ENCODE measurements around the gene CAPN5. TPM values are rescaled to one million over a fixed set of nuclear protein-coding genes. Genes with fewer than 3 reads are reported as not detected.

Gene CAPN5
- polyA plus RNA-seq, 2 of the 4 experiments (the other 2 are of a cell fraction): 9.4 to 12.9 TPM

GRCh38 chr11:77063861-77064260 lies 2.9 kb upstream of the CAPN5 start:
- FAIRE-seq: no peak
- ChIA-PET POLR2A (interaction anchor here (0.5 kb wide), 1 partner anchor 46 kb away, joined by 4 read pairs; no protein-coding TSS in a partner anchor), CTCF (interaction anchor here (0.5 to 6.3 kb wide), 13 partner anchors 10 to 571 kb away, joined by 3 to 84 read pairs (median 4); no protein-coding TSS in a partner anchor)
- H3K4me1 ChIP-seq: peaks cover 26% of the 10 kb centered on the region
- H3K4me2 ChIP-seq: no peak overlapping the region
- peaks cover 16% of the 10 kb centered on the region for H3K9me3 ChIP-seq
- 88% methylated on average over 4 of the region's 4 CpGs for WGBS (ENCODE audit: missing lambda C conversion rate)
- no peak for ATAC-seq
- DNase-seq (ENCODE audit: low read depth in 1 of 2, low spot score in 1 of 2): no peak
- TF ChIP-seq CHD4 (IDR thresholded peaks at IDR 0.05; ENCODE audit: borderline replicate concordance): no peak
- no peak for TF ChIP-seq PBX3 (IDR thresholded peaks at IDR 0.05)
- TF ChIP-seq ZSCAN20 (CRISPR knock-in tag; IDR thresholded peaks at IDR 0.05): no peak
- no peak for TF ChIP-seq HDAC2 (IDR thresholded peaks at IDR 0.05)
- TF ChIP-seq RAD21 (conservative IDR thresholded peaks at IDR 0.05 in 1 of 2, IDR thresholded peaks at IDR 0.05 in 1 of 2): no peak
- TF ChIP-seq HOXA7 (CRISPR knock-in tag; IDR thresholded peaks at IDR 0.05): no peak
- TF ChIP-seq MAFK (IDR thresholded peaks at IDR 0.05; ENCODE audit: partially characterized antibody): no peak
- no peak for TF ChIP-seq PHF8 (IDR thresholded peaks at IDR 0.05; ENCODE audit: borderline replicate concordance, low read depth)
- TF ChIP-seq NPAS2 (CRISPR knock-in tag; IDR thresholded peaks at IDR 0.05; ENCODE audit: borderline replicate concordance): no peak
- TF ChIP-seq CHD2 (IDR thresholded peaks at IDR 0.05; ENCODE audit: low read length, partially characterized antibody): no peak
- no peak overlapping the region for H3K4me3 ChIP-seq
- peak overlapping the region in 1 of 2 experiments; percentile 51; a peak in 2 of 6 replicates for H3K27ac ChIP-seq

GRCh38 chr11:77064648-77065217 lies 2.0 kb upstream of the CAPN5 start:
- no peak for ATAC-seq
- 96% methylated on average over 4 of the region's 4 CpGs for WGBS (ENCODE audit: missing lambda C conversion rate)
- DNase-seq (ENCODE audit: low read depth in 1 of 2, low spot score in 1 of 2): no peak
- TF ChIP-seq NFE2L2 (conservative IDR thresholded peaks at IDR 0.05; ENCODE audit: low read length) (no peak), ZNF302 (CRISPR knock-in tag; IDR thresholded peaks at IDR 0.05) (no peak), HEYL (CRISPR knock-in tag; IDR thresholded peaks at IDR 0.05) (no peak), CTCF (IDR thresholded peaks at IDR 0.05) (no peak), POLR2A (IDR thresholded peaks at IDR 0.05; ENCODE audit: low read length) (no peak), CHD4 (IDR thresholded peaks at IDR 0.05; ENCODE audit: borderline replicate concordance) (no peak), HMGXB4 (CRISPR knock-in tag; IDR thresholded peaks at IDR 0.05; ENCODE audit: borderline replicate concordance) (no peak), PBX3 (IDR thresholded peaks at IDR 0.05) (no peak), BCL3 (IDR thresholded peaks at IDR 0.05) (no peak), JUNB (IDR thresholded peaks at IDR 0.05) (no peak), RARB (CRISPR knock-in tag; IDR thresholded peaks at IDR 0.05) (no peak), MAX (IDR thresholded peaks at IDR 0.05) (no peak), E2F6 (IDR thresholded peaks at IDR 0.05; ENCODE audit: borderline replicate concordance, low read depth) (no peak)
- peaks cover 14% of the 10 kb centered on the region for H3K9me3 ChIP-seq
- no peak overlapping the region for H3K4me3 ChIP-seq
- ChIA-PET POLR2A (no interaction called here), CTCF (interaction anchor here (0.9 to 6.3 kb wide), 14 partner anchors 8 to 330 kb away, joined by 3 to 84 read pairs (median 4); no protein-coding TSS in a partner anchor)
- peaks cover 26% of the 10 kb centered on the region for H3K4me1 ChIP-seq
- no peak for FAIRE-seq
- H3K4me2 ChIP-seq: no peak overlapping the region
- H3K27ac ChIP-seq: no peak overlapping the region; a peak in 1 of 6 replicates
